Liver (tissue), 9 donors: ENCODE results near the gene PDE5A. TPM values are rescaled to one million over a fixed set of nuclear protein-coding genes. Genes with fewer than 3 reads are reported as not detected.

Source experiments
- DNase-seq: peaks from one replicate; pipeline ENCODE4 v3.0.0-alpha.2; 2017; ENCODE audit warnings: low spot score
- H3K27ac ChIP-seq, 2 donors: one replicate each; pipeline ENCODE4 v1.7.0; 2013; ENCODE audit warnings: inconsistent platforms in 2 of 2, low read length in 2 of 2, control low read depth in 1 of 2, low read depth in 1 of 2, mild to moderate bottlenecking in 1 of 2
- H3K27me3 ChIP-seq, 4 donors: one replicate each; pipeline versions ENCODE4 v1.6.1 to v1.7.0; 2013; ENCODE audit warnings: low read length in 3 of 4, inconsistent platforms in 1 of 4, mild to moderate bottlenecking in 1 of 4, moderate library complexity in 1 of 4; ENCODE audit not compliant: control insufficient read depth in 4 of 4, insufficient read depth in 4 of 4
- H3K36me3 ChIP-seq, 4 donors: one replicate each; pipeline versions ENCODE4 v1.6.1 to v1.7.0; 2013; ENCODE audit warnings: low read length in 3 of 4, mild to moderate bottlenecking in 3 of 4, low read depth in 1 of 4, moderate library complexity in 1 of 4; ENCODE audit not compliant: control insufficient read depth in 4 of 4, insufficient read depth in 3 of 4
- H3K4me1 ChIP-seq, 4 donors: one replicate each; pipeline versions ENCODE4 v1.6.1 to v1.7.0; 2013; ENCODE audit warnings: low read length in 3 of 4, mild to moderate bottlenecking in 3 of 4, moderate library complexity in 1 of 4; ENCODE audit not compliant: control insufficient read depth in 4 of 4, insufficient read depth in 4 of 4
- H3K4me3 ChIP-seq, 3 donors: one replicate each; pipeline versions ENCODE4 v1.6.1 to v1.7.0; 2013; ENCODE audit warnings: low read length in 3 of 3, control low read depth in 1 of 3, low read depth in 1 of 3, mild to moderate bottlenecking in 1 of 3
- H3K9ac ChIP-seq, 2 donors: one replicate each; pipeline ENCODE4 v1.7.0; 2013; ENCODE audit warnings: low read length in 2 of 2, mild to moderate bottlenecking in 2 of 2, moderate library complexity in 2 of 2, control low read depth in 1 of 2, low read depth in 1 of 2
- H3K9me3 ChIP-seq, 4 donors: one replicate each; pipeline versions ENCODE4 v1.6.1 to v1.7.0; 2013; ENCODE audit warnings: low read length in 3 of 4; ENCODE audit not compliant: control insufficient read depth in 4 of 4
- EGR1 ChIP-seq, 2 donors: IDR thresholded peaks; 2 replicates each; pipeline ENCODE4 v1.6.1; 2016 to 2018; ENCODE audit warnings: antibody characterized with exemption in 2 of 2, low read depth in 2 of 2
- FOXA1 ChIP-seq: IDR thresholded peaks from 2 replicates; pipeline ENCODE4 v1.6.1; 2016; ENCODE audit warnings: antibody characterized with exemption
- FOXA2 ChIP-seq: IDR thresholded peaks from 2 replicates; pipeline ENCODE4 v1.6.1; 2016; ENCODE audit warnings: antibody characterized with exemption
- GABPA ChIP-seq, 2 donors: IDR thresholded peaks in 1 of 2; conservative IDR thresholded peaks in 1 of 2; 2 replicates each; pipeline ENCODE4 v1.6.1; 2016; ENCODE audit warnings: antibody characterized with exemption in 2 of 2, mild to moderate bottlenecking in 1 of 2, moderate library complexity in 1 of 2
- HNF4A ChIP-seq, 2 donors: conservative IDR thresholded peaks; 2 replicates each; pipeline ENCODE4 v1.6.1; 2016; ENCODE audit warnings: antibody characterized with exemption in 2 of 2, mild to moderate bottlenecking in 2 of 2
- HNF4G ChIP-seq: IDR thresholded peaks from 2 replicates; pipeline ENCODE4 v1.6.1; 2016; ENCODE audit warnings: antibody characterized with exemption
- JUND ChIP-seq, 2 donors: IDR thresholded peaks; 2 replicates each; pipeline ENCODE4 v1.6.1; 2016; ENCODE audit warnings: antibody characterized with exemption in 2 of 2
- NR2F2 ChIP-seq: IDR thresholded peaks from 2 replicates; pipeline ENCODE4 v1.6.1; 2016; ENCODE audit warnings: antibody characterized with exemption
- RXRA ChIP-seq, 2 donors: IDR thresholded peaks; 2 replicates each; pipeline ENCODE4 v1.6.1; 2017 to 2018; ENCODE audit warnings: antibody characterized with exemption in 2 of 2, mild to moderate bottlenecking in 1 of 2
- SP1 ChIP-seq: IDR thresholded peaks from 2 replicates; pipeline ENCODE4 v1.6.1; 2018; ENCODE audit warnings: antibody characterized with exemption, mild to moderate bottlenecking
- TAF1 ChIP-seq: conservative IDR thresholded peaks from 2 replicates; pipeline ENCODE4 v1.6.1; 2016; ENCODE audit warnings: antibody characterized with exemption, mild to moderate bottlenecking
- WGBS: extraction: QIAGEN DNeasy Blood & Tissue Kit; methylation state at CpG from one replicate; pipeline ENCODE4 v1.1.7; 2013; 5-methylcytosine and 5-hydroxymethylcytosine counted together
- polyA plus RNA-seq, 2 donors: library from polyadenylated mRNA; stranded (reverse) in 1 of 2; unstranded in 1 of 2; fragments of 200-250 nt in 1 of 2; fragments of >200 nt in 1 of 2; fragmentation: Nextera tagmentation in 1 of 2; extraction: Ambion mirVana in 1 of 2; gene quantifications; one replicate each; pipeline versions ENCODE4 v1.2.1 to v1.2.3, GENCODE V29; 2013 to 2015
- total RNA-seq, 2 donors: library from RNA; depleted of rRNA; stranded (reverse); fragments of >200 nt; gene quantifications; one replicate each; pipeline ENCODE4 v1.2.3, GENCODE V29; 2014
- TF ChIP-seq, protein P1 (sequence below): fragments of 150-350 bp; IDR thresholded peaks from 2 replicates; pipeline ENCODE4 v1.5.1; 2017; ENCODE audit warnings: improper control_type of control experiment, low read depth, low read length; ENCODE audit not compliant: missing input control
- TF ChIP-seq, protein P2 (sequence below): IDR thresholded peaks from 2 replicates; pipeline ENCODE4 v1.6.1; 2016; ENCODE audit warnings: antibody characterized with exemption
- TF ChIP-seq, protein P3 (sequence below): IDR thresholded peaks from 2 replicates; pipeline ENCODE4 v1.6.1; 2016; ENCODE audit warnings: antibody characterized with exemption
- TF ChIP-seq, protein P4 (sequence below): IDR thresholded peaks from 2 replicates; pipeline ENCODE4 v1.6.1; 2016; ENCODE audit warnings: antibody characterized with exemption
- donor health status: healthy.
- donor health status: healthy.
- donor health status: healthy.
- donor health status: healthy.
- donor health status: healthy.

The PDE5A gene
- total and polyA plus RNA-seq, 4 donors = 0.61 to 3.8 (median 3.0) TPM

DNA sequence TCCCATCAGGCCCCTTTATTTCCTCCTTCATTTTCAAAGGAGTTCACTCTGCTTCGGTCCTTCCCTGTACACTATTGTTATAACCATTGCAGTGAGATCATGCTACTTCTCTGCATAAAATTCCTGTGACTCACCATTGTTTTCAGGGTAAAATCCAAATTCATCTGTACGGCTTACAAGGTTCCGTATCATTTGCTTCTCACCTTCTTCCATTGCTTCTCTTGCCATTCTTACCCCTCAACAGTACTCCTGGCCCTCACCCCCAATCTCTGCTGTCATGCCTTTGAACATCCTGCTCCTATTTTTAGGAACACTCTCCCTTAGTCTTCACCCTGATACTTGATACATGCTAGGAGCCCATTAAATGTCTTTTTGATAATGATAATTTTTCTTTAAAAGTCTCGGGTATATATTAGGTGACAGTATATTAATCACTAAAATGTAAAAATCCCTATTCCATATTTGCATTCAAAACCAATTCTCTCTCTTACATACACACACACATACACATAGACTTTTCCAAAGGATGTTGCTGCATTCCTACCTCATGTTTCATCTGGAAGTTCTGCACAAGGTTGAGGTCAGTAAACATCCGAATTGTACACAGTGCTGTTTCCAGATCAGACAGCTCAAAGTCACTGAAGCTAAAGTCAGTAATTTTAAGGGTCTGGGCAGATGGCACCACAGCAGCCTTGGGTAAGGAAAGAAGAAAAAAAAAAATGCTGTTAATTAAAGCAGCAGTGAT is 103.4 kb downstream of the PDE5A start:
- TF ChIP-seq HNF4A (conservative IDR thresholded peaks at IDR 0.05) = no peak
- peak; percentile 25 for TF ChIP-seq NR2F2
- TF ChIP-seq, protein P1, sequence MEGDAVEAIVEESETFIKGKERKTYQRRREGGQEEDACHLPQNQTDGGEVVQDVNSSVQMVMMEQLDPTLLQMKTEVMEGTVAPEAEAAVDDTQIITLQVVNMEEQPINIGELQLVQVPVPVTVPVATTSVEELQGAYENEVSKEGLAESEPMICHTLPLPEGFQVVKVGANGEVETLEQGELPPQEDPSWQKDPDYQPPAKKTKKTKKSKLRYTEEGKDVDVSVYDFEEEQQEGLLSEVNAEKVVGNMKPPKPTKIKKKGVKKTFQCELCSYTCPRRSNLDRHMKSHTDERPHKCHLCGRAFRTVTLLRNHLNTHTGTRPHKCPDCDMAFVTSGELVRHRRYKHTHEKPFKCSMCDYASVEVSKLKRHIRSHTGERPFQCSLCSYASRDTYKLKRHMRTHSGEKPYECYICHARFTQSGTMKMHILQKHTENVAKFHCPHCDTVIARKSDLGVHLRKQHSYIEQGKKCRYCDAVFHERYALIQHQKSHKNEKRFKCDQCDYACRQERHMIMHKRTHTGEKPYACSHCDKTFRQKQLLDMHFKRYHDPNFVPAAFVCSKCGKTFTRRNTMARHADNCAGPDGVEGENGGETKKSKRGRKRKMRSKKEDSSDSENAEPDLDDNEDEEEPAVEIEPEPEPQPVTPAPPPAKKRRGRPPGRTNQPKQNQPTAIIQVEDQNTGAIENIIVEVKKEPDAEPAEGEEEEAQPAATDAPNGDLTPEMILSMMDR = no peak
- no peak for TF ChIP-seq SP1
- no peak for TF ChIP-seq JUND (IDR thresholded peaks at IDR 0.05)
- DNase-seq = no peak
- no peaks in the 10 kb centered on the region for H3K4me1 ChIP-seq
- no peak overlapping the region for H3K27ac ChIP-seq
- no peak overlapping the region for H3K9ac ChIP-seq
- H3K4me3 ChIP-seq = no peak overlapping the region
- WGBS = 88% methylated on average over 5 of the region's 5 CpGs
- peaks cover 0 to 6% (median 0%) of the 10 kb centered on the region in 4 donors for H3K36me3 ChIP-seq
- no peaks in the 10 kb centered on the region for H3K27me3 ChIP-seq
- H3K9me3 ChIP-seq = no peaks in the 10 kb centered on the region

DNA sequence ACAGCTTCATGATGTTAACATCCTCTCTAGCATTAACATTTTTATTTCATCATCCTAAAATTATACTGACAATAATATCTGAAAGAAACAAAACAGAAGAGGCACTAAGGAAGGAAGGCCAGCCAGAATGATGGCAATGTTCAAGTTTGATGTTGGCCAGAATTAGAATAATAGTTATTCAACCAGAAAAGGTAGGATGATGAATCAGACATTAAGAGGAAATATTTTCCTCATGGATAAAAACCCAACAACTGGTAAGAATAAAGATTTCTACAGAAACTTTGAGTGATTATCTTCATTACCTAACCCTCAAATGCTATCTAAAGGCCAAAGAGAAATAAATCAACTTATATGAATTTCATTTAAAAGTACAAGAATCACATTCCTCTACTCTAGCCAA is 105.2 kb downstream of the PDE5A start:
- H3K27me3 ChIP-seq = no peaks in the 10 kb centered on the region
- H3K9ac ChIP-seq = no peak overlapping the region
- H3K4me3 ChIP-seq = no peak overlapping the region
- H3K36me3 ChIP-seq = peaks cover 0 to 3% (median under 1%) of the 10 kb centered on the region in 4 donors
- no peak for DNase-seq
- TF ChIP-seq HNF4A (conservative IDR thresholded peaks at IDR 0.05) (no peak), SP1 (no peak), FOXA2 (no peak), TAF1 (no peak), HNF4G (no peak), GABPA (IDR thresholded peaks at IDR 0.05 in 1 of 2, conservative IDR thresholded peaks at IDR 0.05 in 1 of 2) (no peak), EGR1 (IDR thresholded peaks at IDR 0.05; ENCODE audit: low read depth in 2 of 2) (no peak), FOXA1 (no peak), RXRA (IDR thresholded peaks at IDR 0.05) (no peak)
- TF ChIP-seq, protein P2, sequence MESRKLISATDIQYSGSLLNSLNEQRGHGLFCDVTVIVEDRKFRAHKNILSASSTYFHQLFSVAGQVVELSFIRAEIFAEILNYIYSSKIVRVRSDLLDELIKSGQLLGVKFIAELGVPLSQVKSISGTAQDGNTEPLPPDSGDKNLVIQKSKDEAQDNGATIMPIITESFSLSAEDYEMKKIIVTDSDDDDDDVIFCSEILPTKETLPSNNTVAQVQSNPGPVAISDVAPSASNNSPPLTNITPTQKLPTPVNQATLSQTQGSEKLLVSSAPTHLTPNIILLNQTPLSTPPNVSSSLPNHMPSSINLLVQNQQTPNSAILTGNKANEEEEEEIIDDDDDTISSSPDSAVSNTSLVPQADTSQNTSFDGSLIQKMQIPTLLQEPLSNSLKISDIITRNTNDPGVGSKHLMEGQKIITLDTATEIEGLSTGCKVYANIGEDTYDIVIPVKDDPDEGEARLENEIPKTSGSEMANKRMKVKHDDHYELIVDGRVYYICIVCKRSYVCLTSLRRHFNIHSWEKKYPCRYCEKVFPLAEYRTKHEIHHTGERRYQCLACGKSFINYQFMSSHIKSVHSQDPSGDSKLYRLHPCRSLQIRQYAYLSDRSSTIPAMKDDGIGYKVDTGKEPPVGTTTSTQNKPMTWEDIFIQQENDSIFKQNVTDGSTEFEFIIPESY = no peak
- TF ChIP-seq, protein P3, sequence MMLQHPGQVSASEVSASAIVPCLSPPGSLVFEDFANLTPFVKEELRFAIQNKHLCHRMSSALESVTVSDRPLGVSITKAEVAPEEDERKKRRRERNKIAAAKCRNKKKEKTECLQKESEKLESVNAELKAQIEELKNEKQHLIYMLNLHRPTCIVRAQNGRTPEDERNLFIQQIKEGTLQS = no peak
- TF ChIP-seq, protein P1 = no peak
- TF ChIP-seq, protein P4, sequence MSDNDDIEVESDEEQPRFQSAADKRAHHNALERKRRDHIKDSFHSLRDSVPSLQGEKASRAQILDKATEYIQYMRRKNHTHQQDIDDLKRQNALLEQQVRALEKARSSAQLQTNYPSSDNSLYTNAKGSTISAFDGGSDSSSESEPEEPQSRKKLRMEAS = no peak
- no peaks in the 10 kb centered on the region for H3K4me1 ChIP-seq
- H3K27ac ChIP-seq = no peak overlapping the region
- no peaks in the 10 kb centered on the region for H3K9me3 ChIP-seq
